ENCODE results near the gene POGLUT2.

The POGLUT2 gene

DNA sequence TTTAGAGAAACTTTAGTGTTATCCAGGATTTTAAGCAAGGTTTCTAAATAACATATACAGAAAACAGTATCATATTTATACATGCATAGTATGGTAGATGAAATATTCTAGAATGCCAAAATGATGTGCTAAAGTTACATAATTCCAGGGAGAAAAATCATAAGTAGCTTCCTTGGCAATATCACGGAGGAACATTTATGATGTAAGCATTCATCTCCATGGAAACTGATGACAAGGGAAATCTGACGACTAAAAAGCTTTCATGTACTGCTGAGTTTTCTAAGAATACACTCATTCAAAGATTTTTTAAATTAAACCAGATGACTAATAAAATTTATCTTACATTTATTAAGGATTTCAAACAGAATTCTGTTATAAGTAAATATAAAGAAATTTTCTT lies 29.9 kb downstream of the POGLUT2 start:
- DNase-seq (ENCODE audit: low spot score), result no peak

DNA sequence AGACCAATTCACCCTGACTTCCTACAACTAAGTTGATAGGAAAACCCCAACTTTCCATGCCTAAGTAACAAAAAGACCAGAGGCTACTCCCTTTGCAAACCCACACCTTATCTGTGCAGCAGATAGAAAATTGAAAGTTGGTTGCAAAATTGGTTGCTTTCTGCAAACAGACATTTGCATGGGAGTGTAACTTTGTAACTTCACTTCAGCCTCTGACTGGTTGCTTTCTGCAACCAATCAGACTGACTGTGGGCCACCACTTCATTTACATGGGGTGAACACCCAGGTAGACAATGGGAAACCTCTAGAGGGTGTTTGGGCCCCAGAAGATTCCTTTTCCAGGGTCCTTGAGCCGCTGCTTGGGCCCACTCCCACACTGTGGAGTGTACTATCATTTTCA lies 35.0 kb downstream of the POGLUT2 start:
- DNase-seq (ENCODE audit: low spot score), result no peak

DNA sequence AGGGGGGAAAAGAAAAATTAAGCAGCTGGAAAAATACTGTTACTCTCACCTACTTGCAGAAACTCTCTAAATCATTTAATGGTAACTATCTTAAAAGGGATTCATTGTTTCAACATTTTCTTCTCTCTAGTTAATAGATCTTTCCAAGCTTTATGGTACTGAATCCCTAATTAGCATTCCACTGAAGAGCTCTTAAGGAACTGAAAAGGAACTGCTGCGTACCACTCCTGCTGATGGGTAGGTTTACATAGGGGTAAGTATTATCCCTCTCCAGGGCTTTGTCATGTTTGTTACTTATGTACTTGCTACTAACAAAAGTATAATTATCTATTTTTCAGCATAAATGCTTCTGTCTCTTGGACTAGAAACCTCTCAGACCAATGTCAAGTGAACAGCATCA lies 37.7 kb downstream of the POGLUT2 start:
- no peak for DNase-seq (ENCODE audit: low spot score)

DNA sequence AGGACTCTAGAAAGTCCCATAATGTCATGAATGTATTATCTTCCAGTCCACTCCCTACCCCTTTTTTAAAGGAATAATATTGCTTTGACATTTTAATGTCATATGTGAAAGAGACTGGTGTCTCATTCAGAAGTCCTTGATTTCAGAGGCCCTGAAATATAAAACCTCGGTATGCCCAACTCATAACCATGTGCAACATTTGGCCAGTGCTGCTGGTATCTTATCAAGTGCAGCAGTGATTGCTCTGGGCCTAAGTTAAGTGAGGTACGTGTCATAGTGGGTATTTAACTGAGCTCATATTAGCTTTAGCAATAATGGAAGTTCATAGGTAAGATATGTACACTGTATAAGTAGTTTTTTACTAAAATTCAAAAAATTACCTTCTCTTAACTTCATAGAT lies 39.9 kb downstream of the POGLUT2 start:
- DNase-seq (ENCODE audit: low spot score), result no peak

DNA sequence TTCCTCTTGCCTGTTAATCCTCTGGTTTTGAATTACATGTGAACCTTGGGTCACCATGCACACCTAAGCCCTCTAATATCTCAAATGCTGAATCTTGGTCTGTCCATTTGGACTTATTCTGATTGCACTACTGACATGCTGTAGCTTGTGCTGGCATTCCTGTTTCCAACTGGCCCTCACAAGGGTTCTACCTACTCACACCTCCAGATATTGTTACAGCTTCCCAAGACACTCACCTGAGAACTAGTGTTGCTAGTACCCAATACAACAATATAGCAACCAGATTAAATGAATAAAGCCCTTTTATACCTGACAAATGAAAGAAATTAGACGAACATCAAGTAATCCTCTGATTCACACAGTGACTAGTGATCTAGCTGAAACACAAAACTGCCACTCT lies 41.8 kb downstream of the POGLUT2 start:
- no peak for DNase-seq (ENCODE audit: low spot score)

DNA sequence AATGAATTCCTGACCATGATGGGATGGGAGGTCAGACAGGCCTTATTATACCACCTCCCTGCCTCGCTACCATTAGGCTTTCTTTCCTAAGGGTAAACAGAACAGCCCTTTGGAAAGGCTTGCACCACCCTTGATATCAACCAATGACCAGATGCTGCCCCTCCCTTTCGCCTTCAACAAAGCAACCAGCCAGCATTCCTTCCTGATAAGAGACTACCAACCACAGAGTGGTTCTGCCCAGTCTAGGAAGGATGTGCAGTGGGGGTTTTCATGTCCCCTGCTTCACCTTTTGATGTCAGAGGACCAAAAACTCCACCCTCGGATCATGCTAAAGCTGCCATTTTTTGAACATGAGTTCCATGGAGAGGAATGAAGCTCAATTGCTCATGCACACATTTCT lies 46.9 kb downstream of the POGLUT2 start:
- no peak for DNase-seq (ENCODE audit: low spot score)

DNA sequence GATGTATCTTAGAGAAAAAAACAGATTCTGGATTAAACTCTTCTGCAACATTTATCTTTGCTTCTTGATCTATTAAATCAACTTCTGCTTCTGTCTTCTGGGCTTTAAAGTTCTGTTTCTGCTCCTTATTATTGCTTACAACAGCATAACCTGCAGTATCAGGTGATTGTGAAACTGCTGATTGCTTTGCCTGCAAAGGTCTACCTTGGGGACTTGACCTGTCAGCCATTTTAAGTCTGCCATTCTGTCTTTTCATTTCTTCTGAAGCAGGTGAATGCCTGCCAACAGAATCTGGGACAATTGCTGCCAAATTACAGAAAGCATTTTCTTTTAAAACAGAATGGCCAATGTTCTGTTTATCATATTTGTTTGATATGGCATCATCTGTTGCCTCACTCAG lies 56.3 kb downstream of the POGLUT2 start:
- no peak for DNase-seq (ENCODE audit: low spot score)

DNA sequence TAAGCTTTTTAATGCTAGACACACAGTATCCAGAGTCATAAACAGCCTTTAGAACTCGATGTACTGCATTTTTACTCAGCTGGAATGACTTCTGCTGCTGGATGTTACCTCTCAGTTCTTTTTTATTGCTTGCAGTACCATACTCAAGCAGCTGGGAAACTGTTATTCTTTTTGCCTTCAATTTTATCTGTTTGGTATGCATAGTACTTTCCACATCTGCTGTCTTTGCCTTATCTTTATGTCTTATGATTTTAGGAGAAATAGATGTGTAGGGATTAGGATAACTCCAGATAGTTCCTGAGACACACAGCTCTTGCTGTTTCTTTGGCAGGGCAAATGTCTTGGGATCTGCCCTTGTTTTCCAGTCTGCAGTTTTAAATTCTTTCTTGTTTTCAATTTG lies 56.7 kb downstream of the POGLUT2 start:
- no peak for DNase-seq (ENCODE audit: low spot score)

Data from RKO (cell line).